HFFc6 (cell line): ENCODE results near the gene PPARG. TPM values are rescaled to one million over a fixed set of nuclear protein-coding genes. Genes with fewer than 3 reads are reported as not detected.

Source experiments
- DNase-seq: peaks from one replicate; pipeline ENCODE4 v3.0.0-alpha.2; 2018
- H3K27ac Mint-ChIP-seq: 2 replicates; pipeline ENCODE4 v1.8.0; 2020; ENCODE audit warnings: mild to moderate bottlenecking, mixed read lengths
- H3K27me3 Mint-ChIP-seq: 2 replicates; pipeline ENCODE4 v1.8.0; 2021; ENCODE audit warnings: mild to moderate bottlenecking, moderate library complexity, mixed read lengths; ENCODE audit not compliant: insufficient read depth
- H3K36me3 Mint-ChIP-seq: 2 replicates; pipeline ENCODE4 v1.8.0; 2021; ENCODE audit warnings: low read depth, mixed read lengths
- H3K4me1 Mint-ChIP-seq: 2 replicates; pipeline ENCODE4 v1.8.0; 2020; ENCODE audit warnings: low read depth, mixed read lengths
- H3K4me3 Mint-ChIP-seq: 2 replicates; pipeline ENCODE4 v1.8.0; 2020; ENCODE audit warnings: mild to moderate bottlenecking, moderate library complexity, mixed read lengths
- H3K9me3 Mint-ChIP-seq: 2 replicates; pipeline ENCODE4 v1.8.0; 2020; ENCODE audit warnings: mild to moderate bottlenecking, mixed read lengths
- CTCF ChIP-seq: fragments of 200-600 bp; sonication (generic); IDR thresholded peaks from 2 replicates; pipeline ENCODE4 v1.5.0; 2021; ENCODE audit warnings: antibody characterized with exemption, mild to moderate bottlenecking
- total RNA-seq, 6 experiments: library from RNA; stranded (reverse); fragmentation: NEBNext Ultra II Directional; extraction: Animal tissue kit (Norgen Biotek cat#: 25700); gene quantifications; 2 replicates in 1 of 6; 3 replicates in 5 of 6; pipeline ENCODE4 v1.2.3, GENCODE V29; 2021

PPARG gene
- total RNA-seq, 6 experiments from 2014 or later: 3.7 to 4.8 (median 4.0) TPM

- H3K4me3 Mint-ChIP-seq: no peak overlapping the region
- no peak for DNase-seq
- H3K4me1 Mint-ChIP-seq: peaks cover 10% of the 10 kb centered on the region
- H3K27me3 Mint-ChIP-seq: peaks cover 4% of the 10 kb centered on the region
- no peaks in the 10 kb centered on the region for H3K9me3 Mint-ChIP-seq
- H3K36me3 Mint-ChIP-seq: no peaks in the 10 kb centered on the region
- no peak overlapping the region for H3K27ac Mint-ChIP-seq
- no peak for TF ChIP-seq CTCF
Measured at GRCh38 chr3:12289524-12289923, 654 bp downstream of the PPARG start.

GRCh38 chr3:12292770-12293169 is 3.9 kb downstream of the PPARG start:
- Mint-ChIP-seq H3K27me3 (peaks cover 4% of the 10 kb centered on the region), H3K36me3 (no peaks in the 10 kb centered on the region), H3K4me1 (peaks cover 16% of the 10 kb centered on the region), H3K9me3 (no peaks in the 10 kb centered on the region), H3K4me3 (no peak overlapping the region), H3K27ac (no peak overlapping the region)
- DNase-seq: no peak
- no peak for TF ChIP-seq CTCF

- Mint-ChIP-seq H3K36me3 (no peaks in the 10 kb centered on the region), H3K27ac (peak overlapping the region; percentile 67), H3K4me3 (peak overlapping the region; percentile 53; the same call in 1 of the 2 replicates), H3K4me1 (peaks cover 16% of the 10 kb centered on the region), H3K27me3 (peaks cover 2% of the 10 kb centered on the region; the same call in 1 of the 2 replicates), H3K9me3 (no peaks in the 10 kb centered on the region)
- peak; percentile 80 for DNase-seq
- no peak for TF ChIP-seq CTCF
Measured at GRCh38 chr3:12294885-12295580, 6.2 kb downstream of the PPARG start.

- TF ChIP-seq CTCF: no peak
- Mint-ChIP-seq H3K4me3 (no peak overlapping the region), H3K9me3 (no peaks in the 10 kb centered on the region), H3K4me1 (peaks cover 16% of the 10 kb centered on the region), H3K27ac (peak overlapping the region; percentile 21; the same call in 1 of the 2 replicates), H3K36me3 (no peaks in the 10 kb centered on the region), H3K27me3 (peaks cover 2% of the 10 kb centered on the region; the same call in 1 of the 2 replicates)
- no peak for DNase-seq
Measured at GRCh38 chr3:12296511-12296910, 7.6 kb downstream of the PPARG start.

- peaks cover 33% of the 10 kb centered on the region for H3K4me1 Mint-ChIP-seq
- no peak for DNase-seq
- peaks cover 2% of the 10 kb centered on the region; the same call in 1 of the 2 replicates for H3K27me3 Mint-ChIP-seq
- no peaks in the 10 kb centered on the region for H3K9me3 Mint-ChIP-seq
- no peaks in the 10 kb centered on the region for H3K36me3 Mint-ChIP-seq
- H3K4me3 Mint-ChIP-seq: no peak overlapping the region
- TF ChIP-seq CTCF: no peak
- no peak overlapping the region for H3K27ac Mint-ChIP-seq
Measured at GRCh38 chr3:12299026-12299425, 10.2 kb downstream of the PPARG start.
